ENCODE measurements around the gene TRIM9. TPM values are rescaled to one million over a fixed set of nuclear protein-coding genes. Genes with fewer than 3 reads are reported as not detected.

Gene TRIM9
- total and polyA plus RNA-seq, 2 of the 4 experiments (the other 2 are of a cell fraction), result under 0.01 to 0.09 TPM

DNA sequence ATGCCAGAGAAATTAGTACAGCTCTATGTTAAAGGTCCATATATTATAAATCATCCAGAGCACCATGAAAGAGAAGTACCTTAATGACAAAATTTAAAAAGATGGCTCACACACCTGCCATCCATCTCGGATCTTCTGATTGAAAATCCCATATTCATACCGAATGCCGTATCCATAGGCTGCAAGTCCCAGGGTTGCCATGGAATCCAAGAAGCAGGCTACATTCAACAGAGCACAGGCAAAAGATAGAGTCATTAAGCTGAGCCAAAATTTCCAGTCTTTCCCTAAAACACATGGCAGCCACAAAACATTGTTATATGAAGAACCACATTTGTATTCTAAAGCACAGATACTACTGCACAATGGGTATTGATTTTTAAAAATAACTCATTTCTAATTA, 163.3 kb downstream of the TRIM9 start:
- WGBS, 2 experiments (ENCODE audit: extremely low coverage in 2 of 2, insufficient read length in 1 of 2), result 90% methylated on average over 2 of the region's 3 CpGs; no CpG with 5 or more reads in 1 of the 2 experiments
- CTCF ChIA-PET, result no interaction called here
- POLR2A ChIA-PET (ENCODE audit: unreplicated experiment), result no interaction called here

More for the DNA sequence above, 163.3 kb downstream of the TRIM9 start:
- Histone ChIP-seq H2AK9ac (replicated peaks; ENCODE audit: low read depth, low read length, poor library complexity) (no peak overlapping the region), H3K79me1 (ENCODE audit: low read depth in 1 of 2, low read length in 2 of 2) (peaks cover 0 to 4% of the 10 kb centered on the region in 2 experiments; a peak in 1 of 4 replicates), H3K27me3 (ENCODE audit: control insufficient read depth, insufficient read depth, low read length) (no peaks in the 10 kb centered on the region), H3K9me1 (ENCODE audit: insufficient read depth, low read length) (peaks cover 11% of the 10 kb centered on the region; the same call in 1 of the 2 replicates), H2BK120ac (ENCODE audit: low read depth, low read length) (no peak overlapping the region), H3K14ac (replicated peaks; ENCODE audit: low read depth, low read length) (no peak overlapping the region), H3K36me3 (ENCODE audit: control insufficient read depth, insufficient read depth, low read length) (peaks cover 22% of the 10 kb centered on the region), H3K4me1 (ENCODE audit: control insufficient read depth, insufficient read depth, low read length) (peaks cover 3% of the 10 kb centered on the region), H4K8ac (ENCODE audit: low read depth in 2 of 2, low read length in 2 of 2) (no peak overlapping the region), H3K9me3 (ENCODE audit: control insufficient read depth, insufficient read depth, low read length) (no peaks in the 10 kb centered on the region), H3K18ac (ENCODE audit: low read depth, low read length) (no peak overlapping the region), H4K91ac (ENCODE audit: insufficient read depth, low read depth, low read length) (no peak overlapping the region), H3K4me2 (ENCODE audit: low read depth, low read length) (no peak overlapping the region), H3K4me3 (ENCODE audit: insufficient read depth, low read depth, low read length) (no peak overlapping the region), H4K20me1 (ENCODE audit: insufficient read depth, low read length) (no peaks in the 10 kb centered on the region), H2BK5ac (ENCODE audit: low read depth, low read length, poor library complexity, severe bottlenecking) (no peak overlapping the region), H3K23ac (ENCODE audit: low read depth, low read length) (no peak overlapping the region), H2AFZ (replicated peaks; ENCODE audit: low read length, poor library complexity) (no peak overlapping the region), H2AK5ac (ENCODE audit: low read depth, low read length) (no peak overlapping the region), H2BK20ac (ENCODE audit: low read depth, low read length) (no peak overlapping the region), H3K27ac (ENCODE audit: insufficient read depth, low read length) (no peak overlapping the region), H2BK15ac (ENCODE audit: low read depth, low read length) (no peak overlapping the region), H4K5ac (ENCODE audit: low read depth, low read length) (no peak overlapping the region), H3K4ac (ENCODE audit: low read depth, low read length) (no peak overlapping the region), H3K9ac (ENCODE audit: low read depth, low read length) (no peak overlapping the region), H3K56ac (ENCODE audit: extremely low read depth, insufficient read depth, low read length) (no peak overlapping the region)
- TF ChIP-seq SMC3 (IDR thresholded peaks at IDR 0.05; ENCODE audit: low read depth, low read length) (no peak), MAZ (IDR thresholded peaks at IDR 0.05; ENCODE audit: borderline replicate concordance, low read depth, low read length) (no peak), BHLHE40 (IDR thresholded peaks at IDR 0.05; ENCODE audit: low read depth, low read length) (no peak), MAFK (IDR thresholded peaks at IDR 0.05; ENCODE audit: low read depth, low read length) (no peak), RAD21 (IDR thresholded peaks at IDR 0.05; ENCODE audit: low read length) (no peak), CHD1 (IDR thresholded peaks at IDR 0.05; ENCODE audit: low read depth, low read length) (no peak), CTCF (conservative IDR thresholded peaks at IDR 0.05; ENCODE audit: low read depth, low read length) (no peak), CEBPB (IDR thresholded peaks at IDR 0.05; ENCODE audit: low read depth, low read length) (no peak), USF2 (IDR thresholded peaks at IDR 0.05; ENCODE audit: low read depth, low read length) (no peak), NFE2L2 (IDR thresholded peaks at IDR 0.05; ENCODE audit: low read depth, low read length) (no peak), POLR2A (IDR thresholded peaks at IDR 0.05; ENCODE audit: low read depth, low read length) (no peak), RCOR1 (IDR thresholded peaks at IDR 0.05; ENCODE audit: insufficient replicate concordance, low read length) (no peak), MXI1 (IDR thresholded peaks at IDR 0.05; ENCODE audit: borderline replicate concordance, low read depth, low read length) (no peak)
- ATAC-seq (ENCODE audit: low read depth) (no peak), DNase-seq (no peak)
- BruUV-seq (replicated peaks), result no TSS peak
- dilution Hi-C loops (cut with HindIII; ENCODE audit: low sequenced_read_pairs, unreplicated experiment) (no loop called here), in situ Hi-C loops (cut with MboI; ENCODE audit: low sequenced_read_pairs) (no loop called here), intact Hi-C loops (cut with micrococcal nuclease) (loop anchor here (10.0 kb wide), 1 partner anchor 277 kb away; no protein-coding TSS in a partner anchor)

Data from IMR-90 (cell line).